HEK293T (cell line): Measurements from ENCODE around the gene ZBTB7B.

Source experiments
- CTCF ChIA-PET: fragments of 350-600 bp; formaldehyde crosslinking; extraction: SDS; loops from one replicate; lab custom pipeline; 2021; ENCODE audit warnings: antibody characterized with exemption, inconsistent platforms; lab: Yijun Ruan, JAX
- POLR2A ChIA-PET: fragments of 350-600 bp; formaldehyde crosslinking; extraction: SDS; loops from one replicate; lab custom pipeline; 2020; ENCODE audit warnings: antibody characterized with exemption, inconsistent platforms; lab: Yijun Ruan, JAX
- DNase-seq: peaks from one replicate; pipeline ENCODE4 v3.0.0; 2012; ENCODE audit warnings: mixed read lengths; ENCODE audit errors: extremely low spot score
- ARNT ChIP-seq: fragments of 450-650 bp; IDR thresholded peaks from 2 replicates; pipeline ENCODE4 v1.6.1; 2017; ENCODE audit warnings: mild to moderate bottlenecking
- BHLHE40 ChIP-seq: fragments of 450-650 bp; IDR thresholded peaks from 2 replicates; pipeline ENCODE4 v1.6.1; 2016; ENCODE audit warnings: mild to moderate bottlenecking, moderate library complexity, borderline replicate concordance
- CTBP1 ChIP-seq: fragments of 450-650 bp; IDR thresholded peaks from 2 replicates; pipeline ENCODE4 v1.6.1; 2016; ENCODE audit warnings: borderline replicate concordance
- ELF4 ChIP-seq: fragments of 450-650 bp; IDR thresholded peaks from 2 replicates; pipeline ENCODE4 v1.6.1; 2017; ENCODE audit warnings: antibody characterized with exemption
- FOXA1 ChIP-seq: fragments of 450-650 bp; IDR thresholded peaks from 2 replicates; pipeline ENCODE4 v1.6.1; 2016; ENCODE audit warnings: mild to moderate bottlenecking
- FOXK2 ChIP-seq: fragments of 450-650 bp; IDR thresholded peaks from 2 replicates; pipeline ENCODE4 v1.6.1; 2016; ENCODE audit warnings: mild to moderate bottlenecking
- FOXM1 ChIP-seq: fragments of 450-650 bp; IDR thresholded peaks from 2 replicates; pipeline ENCODE4 v1.6.1; 2017; ENCODE audit warnings: mild to moderate bottlenecking, borderline replicate concordance
- HDGF ChIP-seq: fragments of 450-650 bp; IDR thresholded peaks from 2 replicates; pipeline ENCODE4 v1.6.1; 2017; ENCODE audit warnings: antibody characterized with exemption, borderline replicate concordance
- L3MBTL2 ChIP-seq: fragments of 450-650 bp; conservative IDR thresholded peaks from 2 replicates; pipeline ENCODE4 v1.6.1; 2016; ENCODE audit warnings: mild to moderate bottlenecking
- LEF1 ChIP-seq: fragments of 450-650 bp; IDR thresholded peaks from 2 replicates; pipeline ENCODE4 v1.6.1; 2017; ENCODE audit warnings: mild to moderate bottlenecking, borderline replicate concordance
- NFRKB ChIP-seq: fragments of 450-650 bp; IDR thresholded peaks from 2 replicates; pipeline ENCODE4 v1.6.1; 2016; ENCODE audit warnings: mild to moderate bottlenecking, moderate library complexity
- PKNOX1 ChIP-seq: fragments of 450-650 bp; IDR thresholded peaks from 2 replicates; pipeline ENCODE4 v1.6.1; 2016
- SP1 ChIP-seq: fragments of 450-650 bp; IDR thresholded peaks from 2 replicates; pipeline ENCODE4 v1.6.1; 2017
- SUZ12 ChIP-seq: fragments of 450-650 bp; IDR thresholded peaks from 2 replicates; pipeline ENCODE4 v1.6.1; 2016; ENCODE audit warnings: mild to moderate bottlenecking
- TARDBP ChIP-seq: fragments of 450-650 bp; IDR thresholded peaks from 2 replicates; pipeline ENCODE4 v1.6.1; 2016
- ZNF384 ChIP-seq: fragments of 450-650 bp; IDR thresholded peaks from 2 replicates; pipeline ENCODE4 v1.6.1; 2016

Gene ZBTB7B

GRCh38 chr1:155001425-155001674 is 1.3 kb upstream of the ZBTB7B start:
- POLR2A ChIA-PET, result interaction anchor here (0.6 to 3.8 kb wide), 10 partner anchors 14 to 64 kb away, joined by 3 to 43 read pairs (median 4); partner anchors contain the start of genes ADAM15, FLAD1, PBXIP1 and PMVK
- TF ChIP-seq FOXK2 (no peak), HDGF (no peak), FOXA1 (no peak), L3MBTL2 (no peak), ARNT (no peak), ZNF384 (no peak), CTBP1 (no peak), TARDBP (no peak), SP1 (no peak)
- DNase-seq, result no peak
- CTCF ChIA-PET, result no interaction called here

- TF ChIP-seq TARDBP (peak; percentile 97; the same call in 1 of the 2 replicates), PKNOX1 (peak; percentile 98), FOXM1 (peak; percentile 73), FOXA1 (no peak), CTBP1 (no peak), LEF1 (0 out of 2 replicates have a peak, but pooled peaks have one; percentile 45)
- peak; percentile 99 for DNase-seq
- POLR2A ChIA-PET, result interaction anchor here (0.6 to 3.8 kb wide), 9 partner anchors 14 to 65 kb away, joined by 3 to 43 read pairs (median 4); partner anchors contain the start of genes ADAM15, FLAD1, PMVK and PYGO2
- CTCF ChIA-PET, result interaction anchor here (0.5 to 1.0 kb wide), 2 partner anchors 9 to 16 kb away, joined by 3 to 4 read pairs; no protein-coding TSS in a partner anchor
These were observed 733 bp upstream of the ZBTB7B start for GRCh38 chr1:155001675-155002463.

GRCh38 chr1:155003227-155003765 is 694 bp downstream of the ZBTB7B start:
- POLR2A ChIA-PET, result interaction anchor here (1.0 to 2.0 kb wide), 7 partner anchors 9 to 48 kb away, joined by 3 to 17 read pairs (median 5); partner anchors contain the start of genes ADAM15, CKS1B and FLAD1
- CTCF ChIA-PET, result no interaction called here
- DNase-seq, result no peak
- TF ChIP-seq ARNT (no peak), CTBP1 (no peak), FOXA1 (no peak), PKNOX1 (no peak), LEF1 (no peak), SP1 (no peak), SUZ12 (no peak), BHLHE40 (no peak), TARDBP (no peak), FOXK2 (no peak), FOXM1 (no peak), NFRKB (no peak)

- CTCF ChIA-PET, result no interaction called here
- no peak for DNase-seq
These were observed 1.3 kb downstream of the ZBTB7B start for GRCh38 chr1:155003766-155004351.

GRCh38 chr1:155004352-155005075 is 1.9 kb downstream of the ZBTB7B start:
- TF ChIP-seq LEF1 (no peak), ELF4 (no peak), FOXK2 (no peak), CTBP1 (no peak), FOXA1 (no peak), ZNF384 (no peak), L3MBTL2 (no peak), PKNOX1 (no peak), SP1 (no peak), TARDBP (no peak), ARNT (no peak), BHLHE40 (no peak), NFRKB (no peak), SUZ12 (no peak), FOXM1 (no peak)
- CTCF ChIA-PET, result no interaction called here
- POLR2A ChIA-PET, result interaction anchor here (0.8 to 2.0 kb wide), 9 partner anchors 8 to 169 kb away, joined by 3 to 17 read pairs (median 5); partner anchors contain the start of genes ADAM15, CKS1B, FLAD1 and KRTCAP2
- no peak for DNase-seq

More at GRCh38 chr1:155003766-155004351, 1.3 kb downstream of the ZBTB7B start:
- TF ChIP-seq NFRKB (no peak), ELF4 (no peak), BHLHE40 (no peak), FOXA1 (no peak), HDGF (no peak), PKNOX1 (no peak), SUZ12 (no peak), SP1 (no peak)
- POLR2A ChIA-PET, result interaction anchor here (0.8 to 2.0 kb wide), 10 partner anchors 8 to 169 kb away, joined by 3 to 17 read pairs (median 5); partner anchors contain the start of genes ADAM15, CKS1B, FLAD1 and KRTCAP2
